H1 (cell line): ENCODE data around the gene FPR3. TPM values are rescaled to one million over a fixed set of nuclear protein-coding genes. Genes with fewer than 3 reads are reported as not detected.

ENCODE experiments used
- CTCF ChIA-PET: fragments of 300-600 bp; sonication (Branson Sonifier 250); formaldehyde crosslinking; loops from one replicate; lab custom pipeline; 2021; ENCODE audit not compliant: partially characterized antibody; lab: Charles Lee
- POLR2A ChIA-PET: fragments of 300-600 bp; sonication (Branson Sonifier 250); formaldehyde crosslinking; loops from one replicate; lab custom pipeline; 2021; ENCODE audit warnings: inconsistent platforms; ENCODE audit not compliant: partially characterized antibody; lab: Charles Lee
- DNase-seq, 2 experiments: peaks; one replicate each; pipeline versions ENCODE4 v3.0.0 to v3.0.0-alpha.2; 2010 to 2022; ENCODE audit warnings: low spot score in 2 of 2, low read depth in 1 of 2, mixed read lengths in 1 of 2
- FAIRE-seq: peaks from 2 replicates; lab custom pipeline; 2011; peaks lifted over from hg19 to GRCh38; lab: Jason Lieb, UNC
- H2AFZ ChIP-seq: 2 replicates; pipeline ENCODE4 v1.8.1; 2012; ENCODE audit warnings: low read length, inconsistent platforms
- H2AK5ac ChIP-seq: 2 replicates; pipeline ENCODE4 v1.6.1; 2013; ENCODE audit warnings: low read depth, low read length
- H2BK120ac ChIP-seq: replicated peaks from 2 replicates; pipeline ENCODE3; 2013; ENCODE audit warnings: low read depth, low read length, inconsistent platforms
- H2BK12ac ChIP-seq: 2 replicates; pipeline ENCODE4 v1.6.1; 2013; ENCODE audit warnings: low read depth, low read length
- H2BK15ac ChIP-seq: 2 replicates; pipeline ENCODE4 v1.6.1; 2013; ENCODE audit warnings: low read length
- H2BK20ac ChIP-seq: 2 replicates; pipeline ENCODE4 v1.6.1; 2013; ENCODE audit warnings: low read length
- H2BK5ac ChIP-seq: 2 replicates; pipeline ENCODE4 v1.6.1; 2013; ENCODE audit warnings: low read depth, low read length
- H3K14ac ChIP-seq: 2 replicates; pipeline ENCODE4 v1.6.1; 2013; ENCODE audit warnings: inconsistent platforms; ENCODE audit not compliant: insufficient read length
- H3K18ac ChIP-seq: 2 replicates; pipeline ENCODE4 v1.6.1; 2013; ENCODE audit warnings: low read length; ENCODE audit errors: extremely low read depth
- H3K23ac ChIP-seq: 2 replicates; pipeline ENCODE4 v1.6.1; 2013; ENCODE audit warnings: inconsistent platforms; ENCODE audit not compliant: insufficient read length
- H3K23me2 ChIP-seq: 2 replicates; pipeline ENCODE4 v1.6.1; 2013; ENCODE audit warnings: low read depth, low read length
- H3K27ac ChIP-seq: 2 replicates; pipeline ENCODE4 v1.6.1; 2011; ENCODE audit warnings: low read depth, low read length, inconsistent platforms
- H3K27me3 ChIP-seq, 4 experiments: replicated peaks in 1 of 4; 1 replicate in 1 of 4; 2 replicates in 3 of 4; pipeline versions ENCODE4 v1.6.1 to v1.8.1; 2011 to 2013; ENCODE audit warnings: low read length in 3 of 4, mild to moderate bottlenecking in 3 of 4, inconsistent platforms in 2 of 4, mixed read lengths in 2 of 4, moderate library complexity in 1 of 4; ENCODE audit not compliant: control insufficient read depth in 3 of 4, insufficient read depth in 3 of 4; ENCODE audit errors: extremely low read depth in 1 of 4
- H3K36me3 ChIP-seq, 4 experiments: 2 replicates each; pipeline versions ENCODE4 v1.6.1 to v1.8.1; 2011 to 2013; ENCODE audit warnings: mild to moderate bottlenecking in 4 of 4, low read length in 3 of 4, moderate library complexity in 2 of 4, control low read depth in 1 of 4, inconsistent platforms in 1 of 4; ENCODE audit not compliant: insufficient read depth in 4 of 4, control insufficient read depth in 2 of 4
- H3K4ac ChIP-seq: replicated peaks from 2 replicates; pipeline ENCODE3; 2013; ENCODE audit warnings: low read length, low read depth, mixed read lengths, inconsistent platforms; ENCODE audit not compliant: insufficient read length
- H3K4me1 ChIP-seq, 4 experiments: replicated peaks in 1 of 4; 1 replicate in 1 of 4; 2 replicates in 3 of 4; pipeline versions ENCODE4 v1.6.1 to v1.8.1; 2011 to 2013; ENCODE audit warnings: low read length in 3 of 4, inconsistent platforms in 2 of 4, mixed read lengths in 1 of 4; ENCODE audit not compliant: insufficient read depth in 4 of 4, control insufficient read depth in 3 of 4
- H3K4me2 ChIP-seq, 2 experiments: 2 replicates each; pipeline versions ENCODE4 v1.6.1 to v1.8.1; 2011 to 2013; ENCODE audit warnings: low read depth in 2 of 2, low read length in 2 of 2, control low read depth in 1 of 2, inconsistent platforms in 1 of 2, mild to moderate bottlenecking in 1 of 2; ENCODE audit not compliant: insufficient read depth in 1 of 2
- H3K4me3 ChIP-seq, 4 experiments: fragments of 200-600, 300-600 bp in 1 of 4; sonication (generic), shearing (Covaris generic), sonication (Bioruptor Twin) in 1 of 4; 2 replicates each; pipeline versions ENCODE4 v1.5.1 to v1.8.1; 2011 to 2016; ENCODE audit warnings: low read length in 4 of 4, low read depth in 3 of 4, control low read depth in 2 of 4, inconsistent platforms in 2 of 4, mild to moderate bottlenecking in 2 of 4, mixed read lengths in 1 of 4, moderate library complexity in 1 of 4; ENCODE audit not compliant: insufficient read depth in 2 of 4; ENCODE audit errors: extremely low read depth in 1 of 4
- H3K56ac ChIP-seq: replicated peaks from 2 replicates; pipeline ENCODE3; 2013; ENCODE audit warnings: low read depth, mild to moderate bottlenecking, mixed read lengths, low read length, inconsistent platforms; ENCODE audit not compliant: insufficient read length
- H3K79me1 ChIP-seq: 2 replicates; pipeline ENCODE4 v1.6.1; 2013; ENCODE audit warnings: low read depth, low read length, control low read depth
- H3K79me2 ChIP-seq, 2 experiments: 2 replicates each; pipeline versions ENCODE4 v1.6.1 to v1.8.1; 2012 to 2013; ENCODE audit warnings: low read length in 2 of 2, mild to moderate bottlenecking in 2 of 2, inconsistent platforms in 1 of 2; ENCODE audit not compliant: insufficient read depth in 2 of 2, control insufficient read depth in 1 of 2
- H3K9ac ChIP-seq, 4 experiments: replicated peaks in 1 of 4; 1 replicate in 1 of 4; 2 replicates in 3 of 4; pipeline versions ENCODE4 v1.6.1 to v1.8.1; 2011 to 2013; ENCODE audit warnings: low read depth in 3 of 4, low read length in 3 of 4, control low read depth in 2 of 4, mild to moderate bottlenecking in 2 of 4, moderate library complexity in 2 of 4, inconsistent platforms in 1 of 4; ENCODE audit errors: extremely low read depth in 1 of 4
- H3K9me3 ChIP-seq, 2 experiments: 2 replicates each; pipeline versions ENCODE4 v1.6.1 to v1.8.1; 2012 to 2013; ENCODE audit warnings: mild to moderate bottlenecking in 2 of 2, moderate library complexity in 2 of 2, control low read depth in 1 of 2, inconsistent platforms in 1 of 2, low read depth in 1 of 2, low read length in 1 of 2, mixed read lengths in 1 of 2; ENCODE audit not compliant: insufficient read depth in 2 of 2
- H4K20me1 ChIP-seq, 2 experiments: replicated peaks in 1 of 2; 2 replicates each; pipeline versions ENCODE3 to v1.8.1; 2011 to 2013; ENCODE audit warnings: inconsistent platforms in 2 of 2, low read length in 2 of 2, mild to moderate bottlenecking in 1 of 2; ENCODE audit not compliant: insufficient read depth in 2 of 2, control insufficient read depth in 1 of 2
- H4K5ac ChIP-seq: 2 replicates; pipeline ENCODE4 v1.6.1; 2013; ENCODE audit warnings: low read length, low read depth, mixed read lengths, inconsistent platforms; ENCODE audit not compliant: insufficient read length
- H4K8ac ChIP-seq: 2 replicates; pipeline ENCODE4 v1.8.0; 2013; ENCODE audit warnings: mild to moderate bottlenecking, moderate library complexity, low read length, inconsistent platforms; ENCODE audit not compliant: insufficient read depth; ENCODE audit errors: extremely low read depth
- H4K91ac ChIP-seq: replicated peaks from 2 replicates; pipeline ENCODE3; 2013; ENCODE audit warnings: low read length, mixed read lengths, inconsistent platforms; ENCODE audit not compliant: insufficient read length
- ASH2L ChIP-seq: fragments of 200-600, 300-600 bp; sonication (generic); IDR thresholded peaks from one replicate; pipeline ENCODE4 v1.7.1; 2017; ENCODE audit warnings: low read length
- BCL11A ChIP-seq, 2 experiments: IDR thresholded peaks; one replicate each; pipeline ENCODE4 v1.6.1; 2011; ENCODE audit warnings: low read depth in 2 of 2, low read length in 2 of 2, mild to moderate bottlenecking in 2 of 2
- CBX5 ChIP-seq: fragments of 300-800, 300-1000 bp; sonication (generic); IDR thresholded peaks from 2 replicates; pipeline ENCODE4 v1.7.1; 2016; ENCODE audit warnings: antibody characterized with exemption, low read length, low read depth
- JUND ChIP-seq: IDR thresholded peaks from 2 replicates; pipeline ENCODE4 v1.6.1; 2011; ENCODE audit warnings: mild to moderate bottlenecking, improper control_type of control experiment, low read length
- POU5F1 ChIP-seq: IDR thresholded peaks from 2 replicates; pipeline ENCODE4 v1.6.1; 2011; ENCODE audit warnings: low read depth, mild to moderate bottlenecking, low read length, moderate library complexity
- RXRA ChIP-seq: IDR thresholded peaks from 2 replicates; pipeline ENCODE4 v1.6.1; 2011; ENCODE audit warnings: low read depth, mild to moderate bottlenecking, low read length, moderate library complexity; ENCODE audit not compliant: insufficient read depth
- WGBS, 2 experiments: shearing (Covaris generic) in 1 of 2; methylation state at CpG; one replicate each; pipeline versions ENCODE4 v1.1.6 to v1.1.7; 2013 to 2015; ENCODE audit warnings: low lambda C conversion rate in 2 of 2, mixed read lengths in 2 of 2, inconsistent platforms in 1 of 2, low coverage in 1 of 2, missing lambda C conversion rate in 1 of 2; ENCODE audit not compliant: insufficient replicate concordance in 2 of 2, insufficient coverage in 1 of 2, insufficient read length in 1 of 2; ENCODE audit errors: extremely low coverage in 1 of 2, missing lambda C conversion rate in 1 of 2; 5-methylcytosine and 5-hydroxymethylcytosine counted together
- polyA plus RNA-seq, 7 experiments: library from polyadenylated mRNA; depleted of rRNA in 3 of 7; stranded (reverse) in 5 of 7; unstranded in 2 of 7; fragments of >200 nt in 5 of 7; fragments of 200-250 nt in 2 of 7; gene quantifications; 1 replicate in 5 of 7; 2 replicates in 1 of 7; 4 replicates in 1 of 7; pipeline versions ENCODE4 v1.2.1 to v1.2.3, GENCODE V29; 2011 to 2013; ENCODE audit warnings: missing spikeins in 2 of 7, mixed read lengths in 2 of 7
- total RNA-seq: library from RNA; stranded (reverse); fragmentation: NEBNext Ultra II Directional; extraction: Animal tissue kit (Norgen Biotek cat#: 25700); gene quantifications from 2 replicates; pipeline ENCODE4 v1.2.1, GENCODE V29; 2021

The FPR3 gene
- total and polyA plus RNA-seq, 2 of the 8 experiments (the other 6 are each of a cell fraction or from before 2014, with no cell fraction given) = not detected

- Histone ChIP-seq H4K20me1 (no peaks in the 10 kb centered on the region), H2AK5ac (no peak overlapping the region), H2BK15ac (no peak overlapping the region), H2BK20ac (no peak overlapping the region), H3K4me1 (no peaks in the 10 kb centered on the region), H3K36me3 (no peaks in the 10 kb centered on the region), H3K4me3 (no peak overlapping the region), H2BK5ac (no peak overlapping the region), H2BK120ac (no peak overlapping the region), H3K79me2 (no peaks in the 10 kb centered on the region), H3K27ac (no peak overlapping the region), H3K18ac (no peak overlapping the region), H4K91ac (no peak overlapping the region), H2BK12ac (no peak overlapping the region), H3K4me2 (no peak overlapping the region), H3K4ac (no peak overlapping the region), H3K23ac (no peak overlapping the region), H3K14ac (no peak overlapping the region), H4K8ac (no peak overlapping the region), H3K23me2 (no peaks in the 10 kb centered on the region), H4K5ac (no peak overlapping the region), H3K79me1 (no peaks in the 10 kb centered on the region), H3K9ac (no peak overlapping the region), H3K27me3 (no peaks in the 10 kb centered on the region), H3K56ac (no peak overlapping the region), H2AFZ (no peak overlapping the region), H3K9me3 (peaks cover 5 to 6% of the 10 kb centered on the region in 2 experiments; a peak in 2 of 4 replicates)
- ChIA-PET POLR2A (no interaction called here), CTCF (interaction anchor here (1.6 kb wide), 1 partner anchor 11 kb away, joined by 4 read pairs; no protein-coding TSS in a partner anchor)
- WGBS, 2 experiments = 89% methylated on average over 5 of the region's 5 CpGs; no CpG with 5 or more reads in 1 of the 2 experiments
- TF ChIP-seq RXRA = no peak
- TF ChIP-seq JUND = no peak
- TF ChIP-seq CBX5 = no peak
- TF ChIP-seq ASH2L = no peak
- no peak for TF ChIP-seq BCL11A (IDR thresholded peaks at IDR 0.05; ENCODE audit: low read depth in 2 of 2, low read length in 2 of 2)
- TF ChIP-seq POU5F1 = no peak
- DNase-seq (no peak), FAIRE-seq (no peak)
Observed at GRCh38 chr19:51766461-51766860, 28.5 kb upstream of the FPR3 start.
